ENCODE data around the gene SUN2. TPM values are rescaled to one million over a fixed set of nuclear protein-coding genes. Genes with fewer than 3 reads are reported as not detected.

The SUN2 gene
- polyA plus RNA-seq, 1 donor from 2014 or later, result 172 TPM

- H3K79me2 ChIP-seq (replicated peaks; ENCODE audit: insufficient read depth, low read length), result peaks cover 25% of the 10 kb centered on the region
- no peaks in the 10 kb centered on the region for H3K27me3 ChIP-seq (ENCODE audit: insufficient read depth, low read depth, low read length)
- H3K4me2 ChIP-seq (ENCODE audit: low read length), result peak overlapping the region; percentile 21
- no peaks in the 10 kb centered on the region for H3K9me2 ChIP-seq (ENCODE audit: insufficient read depth, low read length)
- H3K4me3 ChIP-seq (ENCODE audit: low read length), result peak overlapping the region; percentile 74
- H3K27ac ChIP-seq (ENCODE audit: low read length), result peak overlapping the region; percentile 79
- no peak overlapping the region for H2AFZ ChIP-seq (ENCODE audit: low read depth, low read length)
- no peaks in the 10 kb centered on the region for H3K36me3 ChIP-seq (ENCODE audit: insufficient read depth, low read length)
- peak overlapping the region; percentile 92 for H3K9ac ChIP-seq (ENCODE audit: low read length)
- no peaks in the 10 kb centered on the region for H3K9me3 ChIP-seq (ENCODE audit: low read length)
- TF ChIP-seq MXI1 (conservative IDR thresholded peaks at IDR 0.05; ENCODE audit: poor library complexity, severe bottlenecking) (no peak), SMC3 (conservative IDR thresholded peaks at IDR 0.05; ENCODE audit: poor library complexity) (no peak), POLR2AphosphoS5 (IDR thresholded peaks at IDR 0.05) (no peak), EP300 (conservative IDR thresholded peaks at IDR 0.05; ENCODE audit: poor library complexity, severe bottlenecking) (no peak), REST (IDR thresholded peaks at IDR 0.05; ENCODE audit: borderline replicate concordance) (no peak), TAF1 (IDR thresholded peaks at IDR 0.05; ENCODE audit: low read depth) (no peak), RAD21 (conservative IDR thresholded peaks at IDR 0.05) (no peak), EZH2 (IDR thresholded peaks at IDR 0.05; ENCODE audit: borderline replicate concordance, insufficient read depth, low read length, poor library complexity, severe bottlenecking) (no peak), CTCF (IDR thresholded peaks at IDR 0.05; ENCODE audit: poor library complexity, severe bottlenecking) (no peak)
- no peaks in the 10 kb centered on the region for H3F3A ChIP-seq (ENCODE audit: insufficient read depth, low read length, poor library complexity, severe bottlenecking)
- H4K20me1 ChIP-seq (ENCODE audit: insufficient read depth), result no peaks in the 10 kb centered on the region
Measured at GRCh38 chr22:38756711-38757463, 1.1 kb upstream of the SUN2 start.

GRCh38 chr22:38755155-38755910 is 465 bp downstream of the SUN2 start:
- peak overlapping the region; percentile 95 for H3K4me3 ChIP-seq (ENCODE audit: low read length)
- no peaks in the 10 kb centered on the region for H3K9me2 ChIP-seq (ENCODE audit: insufficient read depth, low read length)
- peaks cover 25% of the 10 kb centered on the region for H3K79me2 ChIP-seq (replicated peaks; ENCODE audit: insufficient read depth, low read length)
- peak overlapping the region; percentile 91 for H3K27ac ChIP-seq (ENCODE audit: low read length)
- no peaks in the 10 kb centered on the region for H4K20me1 ChIP-seq (ENCODE audit: insufficient read depth)
- no peaks in the 10 kb centered on the region for H3K9me3 ChIP-seq (ENCODE audit: low read length)
- no peaks in the 10 kb centered on the region for H3F3A ChIP-seq (ENCODE audit: insufficient read depth, low read length, poor library complexity, severe bottlenecking)
- TF ChIP-seq POLR2AphosphoS5 (IDR thresholded peaks at IDR 0.05) (peak; percentile 1), SMC3 (conservative IDR thresholded peaks at IDR 0.05; ENCODE audit: poor library complexity) (no peak), REST (IDR thresholded peaks at IDR 0.05; ENCODE audit: borderline replicate concordance) (peak; percentile 31)
- H3K4me2 ChIP-seq (ENCODE audit: low read length), result peak overlapping the region; percentile 81
- peak overlapping the region; percentile 92 for H3K9ac ChIP-seq (ENCODE audit: low read length)
- no peaks in the 10 kb centered on the region for H3K36me3 ChIP-seq (ENCODE audit: insufficient read depth, low read length)
- no peaks in the 10 kb centered on the region for H3K27me3 ChIP-seq (ENCODE audit: insufficient read depth, low read depth, low read length)
- H2AFZ ChIP-seq (ENCODE audit: low read depth, low read length), result peak overlapping the region; percentile 27

Data from neural cell (in vitro differentiated cells).